H9 (cell line): ENCODE measurements around the gene UMOD. TPM values are rescaled to one million over a fixed set of nuclear protein-coding genes. Genes with fewer than 3 reads are reported as not detected.

Experiments used
- DNase-seq: peaks from one replicate; pipeline ENCODE4 v3.0.0-alpha.2; 2017
- H2AFZ ChIP-seq: one replicate; pipeline ENCODE4 v1.6.1; 2013; ENCODE audit warnings: mild to moderate bottlenecking, low read length, control low read depth, moderate library complexity
- H2AK5ac ChIP-seq: 2 replicates; pipeline ENCODE4 v1.6.1; 2013; ENCODE audit warnings: low read length, control low read depth, mixed read lengths; ENCODE audit not compliant: insufficient read length
- H2BK120ac ChIP-seq: one replicate; pipeline ENCODE4 v1.6.1; 2013; ENCODE audit warnings: low read depth, mild to moderate bottlenecking, low read length, control low read depth, inconsistent platforms; ENCODE audit not compliant: poor library complexity, severe bottlenecking
- H2BK12ac ChIP-seq: 2 replicates; pipeline ENCODE4 v1.6.1; 2013; ENCODE audit warnings: low read length, control low read depth, mixed read lengths, low read depth; ENCODE audit not compliant: insufficient read length
- H2BK15ac ChIP-seq: 2 replicates; pipeline ENCODE4 v1.6.1; 2013; ENCODE audit warnings: low read depth, low read length, control low read depth
- H2BK20ac ChIP-seq: one replicate; pipeline ENCODE4 v1.6.1; 2013; ENCODE audit warnings: low read depth, mild to moderate bottlenecking, low read length, control low read depth, inconsistent platforms; ENCODE audit not compliant: poor library complexity, severe bottlenecking
- H2BK5ac ChIP-seq: 2 replicates; pipeline ENCODE4 v1.6.1; 2013; ENCODE audit warnings: low read length, control low read depth, mixed read lengths; ENCODE audit not compliant: insufficient read length
- H3K14ac ChIP-seq: 2 replicates; pipeline ENCODE4 v1.6.1; 2013; ENCODE audit warnings: low read length, control low read depth; ENCODE audit not compliant: insufficient read depth
- H3K18ac ChIP-seq: 2 replicates; pipeline ENCODE4 v1.6.1; 2013; ENCODE audit warnings: low read depth, mild to moderate bottlenecking, mixed read lengths, low read length, control low read depth; ENCODE audit not compliant: insufficient read length
- H3K23ac ChIP-seq: 2 replicates; pipeline ENCODE4 v1.6.1; 2013; ENCODE audit warnings: low read length, control low read depth, mixed read lengths, low read depth; ENCODE audit not compliant: insufficient read length
- H3K23me2 ChIP-seq: 2 replicates; pipeline ENCODE4 v1.6.1; 2013; ENCODE audit warnings: low read depth, mild to moderate bottlenecking, mixed read lengths, low read length, control low read depth; ENCODE audit not compliant: insufficient read length, poor library complexity, severe bottlenecking
- H3K27ac ChIP-seq: 2 replicates; pipeline ENCODE4 v1.5.1; 2013; ENCODE audit warnings: low read length, control low read depth, mixed read lengths, low read depth; ENCODE audit not compliant: insufficient read length
- H3K27me3 ChIP-seq: 2 replicates; pipeline ENCODE4 v1.6.1; 2013; ENCODE audit warnings: low read length, control low read depth, inconsistent platforms; ENCODE audit not compliant: insufficient read depth
- H3K4ac ChIP-seq: 2 replicates; pipeline ENCODE4 v1.6.1; 2013; ENCODE audit warnings: low read depth, mild to moderate bottlenecking, control low read depth, inconsistent platforms, low read length, moderate library complexity
- H3K4me1 ChIP-seq: 2 replicates; pipeline ENCODE4 v1.6.1; 2013; ENCODE audit warnings: low read length, control low read depth, inconsistent platforms; ENCODE audit not compliant: insufficient read depth
- H3K4me2 ChIP-seq: 2 replicates; pipeline ENCODE4 v1.6.1; 2013; ENCODE audit warnings: low read length, control low read depth, mixed read lengths; ENCODE audit not compliant: insufficient read length, insufficient read depth
- H3K56ac ChIP-seq: 2 replicates; pipeline ENCODE4 v1.6.1; 2013; ENCODE audit warnings: low read depth, mild to moderate bottlenecking, mixed read lengths, low read length, control low read depth; ENCODE audit not compliant: insufficient read length
- H3K79me1 ChIP-seq: 2 replicates; pipeline ENCODE4 v1.6.1; 2013; ENCODE audit warnings: low read depth, mild to moderate bottlenecking, moderate library complexity, low read length, control low read depth, inconsistent platforms; ENCODE audit not compliant: insufficient read depth, poor library complexity, severe bottlenecking
- H3K79me2 ChIP-seq: 2 replicates; pipeline ENCODE4 v1.6.1; 2013; ENCODE audit warnings: low read length, control low read depth, inconsistent platforms; ENCODE audit not compliant: insufficient read depth
- H3K9ac ChIP-seq: 2 replicates; pipeline ENCODE4 v1.6.1; 2013; ENCODE audit warnings: low read length, control low read depth, mixed read lengths; ENCODE audit not compliant: insufficient read length; ENCODE audit errors: extremely low read depth
- H3K9me3 ChIP-seq: one replicate; pipeline ENCODE4 v1.6.1; 2013; ENCODE audit warnings: low read depth, low read length, inconsistent platforms; ENCODE audit not compliant: control insufficient read depth
- H3T11ph ChIP-seq: one replicate; pipeline ENCODE4 v1.6.1; 2013; ENCODE audit warnings: mild to moderate bottlenecking, low read length, control low read depth, inconsistent platforms
- H4K20me1 ChIP-seq: one replicate; pipeline ENCODE4 v1.6.1; 2013; ENCODE audit not compliant: control insufficient read depth, insufficient read length, insufficient read depth
- H4K5ac ChIP-seq: 2 replicates; pipeline ENCODE4 v1.6.1; 2013; ENCODE audit warnings: low read depth, mild to moderate bottlenecking, mixed read lengths, low read length, control low read depth; ENCODE audit not compliant: insufficient read length
- H4K8ac ChIP-seq: replicated peaks from 2 replicates; pipeline ENCODE4 v1.6.1; 2013; ENCODE audit warnings: low read length, control low read depth, mixed read lengths, low read depth; ENCODE audit not compliant: insufficient read length
- H4K91ac ChIP-seq: 2 replicates; pipeline ENCODE4 v1.6.1; 2013; ENCODE audit warnings: low read depth, mild to moderate bottlenecking, moderate library complexity, mixed read lengths, low read length, control low read depth; ENCODE audit not compliant: insufficient read length
- H3K27ac Mint-ChIP-seq, 3 experiments: 2 replicates in 2 of 3; 3 replicates in 1 of 3; pipeline ENCODE4 v1.8.0; 2020 to 2021; ENCODE audit warnings: mixed read lengths in 3 of 3, mild to moderate bottlenecking in 1 of 3, moderate library complexity in 1 of 3
- H3K27me3 Mint-ChIP-seq: 2 replicates; pipeline ENCODE4 v1.8.0; 2021; ENCODE audit warnings: low read depth, mild to moderate bottlenecking, moderate library complexity, mixed read lengths
- H3K36me3 Mint-ChIP-seq, 3 experiments: 2 replicates in 2 of 3; 3 replicates in 1 of 3; pipeline ENCODE4 v1.8.0; 2020 to 2021; ENCODE audit warnings: low read depth in 3 of 3, mixed read lengths in 3 of 3; ENCODE audit not compliant: insufficient read depth in 1 of 3
- H3K4me1 Mint-ChIP-seq, 2 experiments: 2 replicates each; pipeline ENCODE4 v1.8.0; 2020; ENCODE audit warnings: mixed read lengths in 2 of 2
- H3K4me3 Mint-ChIP-seq, 2 experiments: 2 replicates in 1 of 2; 3 replicates in 1 of 2; pipeline ENCODE4 v1.8.0; 2020 to 2021; ENCODE audit warnings: mild to moderate bottlenecking in 2 of 2, mixed read lengths in 2 of 2, moderate library complexity in 1 of 2
- H3K9me3 Mint-ChIP-seq, 2 experiments: 2 replicates in 1 of 2; 3 replicates in 1 of 2; pipeline ENCODE4 v1.8.0; 2020; ENCODE audit warnings: mild to moderate bottlenecking in 2 of 2, mixed read lengths in 2 of 2, moderate library complexity in 1 of 2
- CTCF ChIP-seq: fragments of 200-600 bp; sonication (generic); conservative IDR thresholded peaks from 3 replicates; pipeline ENCODE4 v1.8.0; 2021; ENCODE audit warnings: antibody characterized with exemption, mild to moderate bottlenecking
- WGBS: extraction: QIAGEN DNeasy Blood & Tissue Kit; methylation state at CpG from one replicate; pipeline ENCODE4 v1.1.7; 2013; ENCODE audit warnings: missing lambda C conversion rate, low lambda C conversion rate, mixed read lengths; ENCODE audit not compliant: insufficient read length; ENCODE audit errors: extremely low coverage; 5-methylcytosine and 5-hydroxymethylcytosine counted together
- total RNA-seq: library from RNA; stranded (reverse); gene quantifications from 2 replicates; pipeline ENCODE4 v1.2.1, GENCODE V29; 2021

UMOD gene
- total RNA-seq, 1 experiment from 2014 or later, result not detected

DNA sequence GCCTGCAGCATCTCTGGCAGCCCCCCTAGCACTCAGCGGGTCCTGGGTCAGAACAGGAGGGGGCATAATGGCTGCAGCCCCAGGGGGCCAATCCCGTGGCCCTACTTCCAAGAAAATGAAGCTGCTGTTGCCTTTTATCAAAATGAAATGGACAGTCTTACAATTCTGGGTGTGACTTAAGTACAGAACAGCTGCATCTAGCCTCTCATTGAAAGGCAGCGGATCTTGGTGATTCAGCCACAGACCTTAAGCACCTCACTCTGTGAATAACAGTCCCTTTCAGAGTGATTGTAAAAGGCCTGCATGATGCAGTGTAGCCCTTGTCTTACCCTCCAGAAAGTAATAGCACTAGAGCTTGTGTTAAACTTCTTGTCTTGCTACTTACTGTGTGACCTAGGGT is 11.5 kb upstream of the UMOD start:
- Histone ChIP-seq H4K8ac (no peak overlapping the region), H3T11ph (no peak overlapping the region), H3K18ac (no peak overlapping the region), H2BK20ac (no peak overlapping the region), H4K20me1 (no peaks in the 10 kb centered on the region), H3K4ac (no peak overlapping the region), H3K9me3 (no peaks in the 10 kb centered on the region), H3K56ac (no peak overlapping the region), H2BK15ac (no peak overlapping the region), H3K4me2 (no peak overlapping the region), H3K27me3 (no peaks in the 10 kb centered on the region), H3K9ac (no peak overlapping the region), H3K23me2 (no peaks in the 10 kb centered on the region), H2AFZ (no peak overlapping the region), H4K91ac (no peak overlapping the region), H2BK120ac (no peak overlapping the region), H3K23ac (no peak overlapping the region), H2BK12ac (no peak overlapping the region), H3K79me2 (no peaks in the 10 kb centered on the region; the same call in 1 of the 2 replicates), H3K14ac (no peak overlapping the region), H4K5ac (no peak overlapping the region), H3K79me1 (no peaks in the 10 kb centered on the region), H3K27ac (no peak overlapping the region), H3K4me1 (no peaks in the 10 kb centered on the region), H2BK5ac (no peak overlapping the region), H2AK5ac (no peak overlapping the region)
- peaks cover 17% of the 10 kb centered on the region for H3K27me3 Mint-ChIP-seq
- H3K27ac Mint-ChIP-seq, result no peak overlapping the region
- no peaks in the 10 kb centered on the region; a peak in 1 of 7 replicates for H3K36me3 Mint-ChIP-seq
- DNase-seq, result no peak
- no peak for TF ChIP-seq CTCF
- WGBS, result no CpG with 5 or more reads among the region's 3 CpGs
- no peaks in the 10 kb centered on the region for H3K4me1 Mint-ChIP-seq
- no peak overlapping the region for H3K4me3 Mint-ChIP-seq
- H3K9me3 Mint-ChIP-seq, result no peaks in the 10 kb centered on the region
